HG02885 (cell line): ENCODE measurements around the gene FUT9.
A peak's percentile ranks its signal among the peaks of the same experiment; 100 is the strongest.

ENCODE experiments used
- ATAC-seq: cut with Tn5 transposase; IDR thresholded peaks from one replicate; pipeline ENCODE4 v1.9.1; 2021; ENCODE audit warnings: mild to moderate bottlenecking; ENCODE audit not compliant: unreplicated experiment, poor library complexity

Gene FUT9

GRCh38 chr6:96065213-96065612, 49.4 kb downstream of the FUT9 start:
- no peak for ATAC-seq

DNA sequence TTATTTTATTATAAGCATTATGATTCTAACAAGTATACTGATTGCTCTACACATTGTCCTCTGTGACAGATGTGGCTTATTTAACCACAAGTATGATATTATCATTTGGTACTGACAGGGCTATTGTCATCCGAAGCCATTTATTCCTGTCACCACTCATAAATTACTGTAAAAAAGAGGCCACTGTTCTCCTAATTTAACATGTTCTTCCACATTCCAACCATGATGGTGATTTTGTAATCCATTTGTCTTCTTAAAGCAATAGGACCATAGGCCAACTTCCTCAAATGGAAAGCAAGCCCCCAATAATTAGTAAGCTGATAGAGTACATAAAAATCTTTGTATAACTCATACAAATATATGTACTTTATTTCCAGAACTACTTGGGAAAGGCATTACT, 50.6 kb downstream of the FUT9 start:
- ATAC-seq, result no peak

DNA sequence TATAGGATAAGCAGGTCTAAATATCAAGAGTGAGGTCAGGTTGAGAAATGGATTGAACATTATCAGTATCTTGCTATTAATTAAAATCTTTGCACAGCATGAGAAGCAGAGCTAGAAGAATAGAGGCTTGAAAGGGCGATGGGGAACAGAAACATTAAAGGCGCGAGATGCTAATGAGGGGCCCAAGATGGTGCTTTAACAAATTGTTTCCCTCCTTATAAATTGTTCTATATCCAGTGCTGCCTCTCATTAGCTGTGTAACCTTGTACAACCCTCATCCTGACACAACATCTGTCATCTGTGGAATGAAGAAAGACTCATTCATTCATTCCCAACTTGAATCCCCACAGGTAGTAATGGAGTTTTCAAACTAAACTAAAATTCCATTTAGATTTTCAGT, 57.8 kb downstream of the FUT9 start:
- no peak for ATAC-seq

DNA sequence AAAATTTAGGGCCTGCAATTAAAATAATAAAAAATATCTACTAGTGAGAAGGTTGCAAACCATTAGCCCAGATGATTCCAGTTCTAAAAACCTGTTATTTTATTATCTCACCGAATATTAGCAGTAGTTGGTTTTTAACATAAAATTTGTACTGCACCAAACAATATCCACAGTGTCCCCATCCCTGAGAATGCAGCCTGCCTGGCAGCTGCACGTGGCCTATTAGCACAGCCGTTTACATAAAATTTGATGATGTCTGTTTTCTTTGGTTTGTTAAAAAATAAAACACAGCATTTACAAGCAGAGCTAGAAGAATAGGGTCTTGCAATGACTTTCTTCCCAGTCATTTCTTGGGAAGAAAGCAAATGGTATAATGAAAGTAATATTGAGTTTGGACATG, 58.2 kb downstream of the FUT9 start:
- no peak for ATAC-seq

GRCh38 chr6:96075826-96076225, 60.1 kb downstream of the FUT9 start:
- no peak for ATAC-seq

DNA sequence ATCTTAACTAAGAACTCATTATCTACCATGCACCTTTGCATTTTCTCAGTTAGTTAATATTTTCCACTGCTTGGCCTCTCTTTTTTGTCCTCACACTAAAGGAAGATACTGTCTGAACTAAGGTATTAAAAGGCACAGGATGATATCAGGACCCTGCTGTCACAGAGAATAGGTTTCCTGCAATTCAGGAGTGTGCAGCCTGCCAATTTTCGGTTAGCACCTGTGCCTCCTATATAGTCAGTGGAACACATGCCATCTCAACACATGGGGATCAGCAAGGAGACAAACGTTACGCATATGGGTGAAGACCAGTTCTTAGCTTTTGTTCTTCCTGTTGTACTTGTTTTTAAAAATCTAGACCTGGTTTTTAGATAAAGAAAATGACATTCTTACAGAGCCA, 71.0 kb downstream of the FUT9 start:
- ATAC-seq, result no peak

DNA sequence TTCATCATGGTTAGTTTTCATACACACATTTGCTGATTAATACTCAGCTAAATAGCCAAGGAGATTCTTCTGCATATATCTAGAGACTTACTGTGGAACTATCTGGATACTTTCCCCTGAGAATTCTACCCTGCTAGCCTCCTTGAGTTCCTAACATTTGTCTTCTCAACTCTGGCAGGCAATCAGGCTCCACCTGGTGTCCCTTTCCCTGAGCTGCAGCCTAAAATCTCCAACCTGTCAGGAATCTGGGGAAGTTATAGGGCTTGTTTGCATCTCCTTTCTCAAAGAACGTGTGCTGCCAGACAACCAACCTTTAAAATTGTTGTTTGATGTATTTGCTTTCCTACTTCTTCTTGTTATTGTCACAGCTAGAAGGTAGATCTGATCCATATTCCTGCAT, 73.4 kb downstream of the FUT9 start:
- no peak for ATAC-seq

GRCh38 chr6:96094077-96094476, 78.3 kb downstream of the FUT9 start:
- no peak for ATAC-seq

DNA sequence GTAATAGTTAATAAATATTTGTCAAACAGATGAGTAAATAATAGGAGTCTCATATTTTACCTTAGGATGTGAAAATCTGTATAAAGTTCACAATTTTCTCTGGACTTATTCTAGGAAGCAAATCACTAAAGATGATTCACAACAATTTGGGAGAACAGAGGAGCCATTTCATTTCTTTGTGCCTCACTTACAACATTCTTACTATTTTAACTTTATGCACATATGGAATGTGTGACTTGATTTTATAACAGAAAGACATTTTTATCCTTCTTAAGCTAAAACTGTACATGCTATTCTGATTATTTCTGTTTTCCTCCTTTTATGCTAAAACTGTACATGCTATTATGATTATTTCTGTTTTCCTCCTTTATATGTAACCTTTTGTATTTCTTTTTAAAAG, 83.3 kb downstream of the FUT9 start:
- no peak for ATAC-seq

DNA sequence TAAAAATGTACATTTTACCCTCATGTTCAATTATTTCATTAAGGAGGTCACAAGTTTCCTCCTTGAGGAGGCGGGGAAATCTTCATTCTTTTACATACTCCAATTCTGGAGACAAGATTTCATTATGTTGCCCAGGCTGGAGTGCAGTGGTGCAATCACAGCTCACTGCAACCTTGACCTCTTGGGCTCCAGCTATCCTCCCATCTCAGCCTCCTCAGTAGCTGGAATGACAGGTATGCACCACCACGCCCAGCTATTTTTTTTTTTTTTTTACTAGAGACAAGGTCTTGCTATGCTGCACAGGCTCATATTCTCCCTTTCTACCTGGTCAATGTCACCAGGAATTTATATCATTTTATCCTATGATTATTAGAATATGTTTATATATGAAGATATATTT, 85.8 kb downstream of the FUT9 start:
- no peak for ATAC-seq

GRCh38 chr6:96104910-96105309, 89.1 kb downstream of the FUT9 start:
- no peak for ATAC-seq

GRCh38 chr6:96110878-96111277, 95.1 kb downstream of the FUT9 start:
- ATAC-seq, result no peak

GRCh38 chr6:96116674-96117073, 100.9 kb downstream of the FUT9 start:
- no peak for ATAC-seq

- no peak for ATAC-seq
Measured at GRCh38 chr6:96124778-96125177, 109.0 kb downstream of the FUT9 start.

GRCh38 chr6:96138406-96138805, 122.6 kb downstream of the FUT9 start:
- ATAC-seq, result no peak

GRCh38 chr6:96142142-96142541, 126.4 kb downstream of the FUT9 start:
- ATAC-seq, result no peak

DNA sequence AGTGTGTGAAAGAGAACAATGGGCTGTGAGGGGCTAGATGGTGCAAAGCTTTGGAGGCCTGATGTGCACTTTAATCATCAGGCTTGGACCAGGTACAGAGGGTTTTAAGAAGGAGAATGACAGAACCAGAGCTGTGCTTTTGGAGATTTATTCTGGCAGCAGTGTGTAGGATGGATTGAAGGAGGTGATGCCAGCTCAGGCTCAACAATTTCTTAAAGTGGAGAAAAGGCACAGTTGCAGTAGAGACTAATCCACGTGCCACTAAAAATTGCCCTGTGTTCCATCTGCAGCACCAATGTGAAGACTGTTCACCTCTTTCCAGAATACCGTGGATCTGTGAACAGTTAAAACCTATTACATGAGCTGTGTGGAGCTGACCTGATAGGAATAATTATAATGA, 134.7 kb downstream of the FUT9 start:
- no peak for ATAC-seq

DNA sequence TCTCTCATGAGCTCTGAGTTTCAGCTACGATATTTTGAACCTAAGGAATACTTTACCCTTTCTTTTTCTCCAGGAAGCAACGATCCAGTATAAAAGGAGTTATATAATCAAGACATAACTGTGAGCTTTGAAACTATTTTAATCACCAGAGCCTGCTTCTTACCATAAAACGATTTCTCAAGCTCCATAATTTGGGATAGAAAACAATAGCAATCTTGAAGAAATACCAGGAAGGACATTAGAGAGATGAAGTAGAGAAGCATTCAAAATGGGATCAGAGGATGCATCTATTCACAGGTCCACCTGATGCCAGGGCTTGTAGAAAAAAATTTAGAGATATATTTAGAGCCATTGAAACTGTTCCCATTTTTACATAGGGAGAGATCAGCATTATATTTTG, 135.9 kb downstream of the FUT9 start:
- ATAC-seq, result no peak

DNA sequence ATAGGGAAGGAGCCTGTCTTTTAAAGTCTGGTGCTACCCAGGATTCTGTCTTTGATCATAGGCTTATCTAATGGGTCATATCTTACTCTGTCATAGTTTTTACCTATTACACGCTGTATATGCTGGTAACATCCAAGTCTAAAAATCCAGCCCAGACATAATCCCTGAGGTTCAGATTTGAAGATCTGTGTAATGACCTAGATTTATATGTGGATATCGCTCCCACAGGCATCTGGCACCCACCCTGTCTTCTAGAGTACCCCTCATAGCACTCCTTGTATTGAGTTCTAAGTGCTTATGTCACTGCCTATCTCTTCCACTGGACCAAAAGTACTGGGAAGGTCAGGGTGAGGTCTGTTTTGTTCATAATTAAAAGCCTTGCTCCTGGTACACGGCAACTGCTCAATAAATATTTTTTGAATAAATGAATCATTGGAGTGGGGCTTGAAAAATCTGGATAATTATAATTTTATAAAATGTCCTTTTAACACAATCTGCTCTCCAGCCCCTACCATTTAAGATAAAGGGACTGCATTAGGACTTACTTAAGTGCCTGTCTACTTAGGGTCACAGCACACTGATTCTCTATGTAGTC, 136.4 kb downstream of the FUT9 start:
- no peak for ATAC-seq

- no peak for ATAC-seq
Measured at GRCh38 chr6:96153775-96154174, 138.0 kb downstream of the FUT9 start.

GRCh38 chr6:96156425-96156824, 140.7 kb downstream of the FUT9 start:
- ATAC-seq, result no peak

DNA sequence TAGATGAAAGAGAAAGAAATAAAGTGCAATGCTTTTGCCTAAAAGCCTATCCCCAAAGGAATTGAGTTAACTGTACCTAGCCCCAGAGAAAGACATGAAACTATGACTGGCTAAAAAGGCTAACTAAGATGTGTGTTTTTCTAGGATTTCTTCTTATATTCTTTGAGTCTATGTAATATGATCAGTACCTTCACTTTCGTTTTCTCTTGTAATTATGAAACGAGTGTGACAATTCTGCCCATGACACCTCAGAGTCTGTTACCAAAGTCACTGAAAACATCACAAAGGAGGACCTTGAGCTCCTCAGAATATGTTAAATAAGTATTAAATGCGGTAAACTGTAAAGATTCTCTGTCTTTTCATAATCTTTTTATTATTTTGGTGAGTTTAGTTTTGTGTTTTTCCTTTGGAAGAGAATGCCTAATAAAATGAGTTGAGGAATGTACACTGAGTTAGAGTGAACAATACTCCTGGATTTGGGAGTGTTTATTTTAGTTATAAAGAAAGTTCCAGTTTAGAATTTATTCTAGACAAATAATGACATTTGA, 141.3 kb downstream of the FUT9 start:
- ATAC-seq, result peak; percentile 96

GRCh38 chr6:96162711-96163120, 146.9 kb downstream of the FUT9 start:
- no peak for ATAC-seq
